DMS153 (cell line): ENCODE measurements around the gene PHACTR2.
"Not testable (repeated sequence)": the region's sequence is repeated elsewhere in the genome, so short reads cannot be mapped to it uniquely, and the experiment has no call there.

Source experiments
- DNase-seq: peaks from one replicate; lab custom pipeline; 2025; lab: John Stamatoyannopoulos, UW

PHACTR2 gene

GRCh38 chr6:143767433-143767832, 89.7 kb downstream of the PHACTR2 start:
- no peak for DNase-seq

GRCh38 chr6:143772116-143773086, 94.6 kb downstream of the PHACTR2 start:
- no peak for DNase-seq

- DNase-seq = no peak
Measured at GRCh38 chr6:143773506-143774150, 95.9 kb downstream of the PHACTR2 start.

- DNase-seq = no peak
Measured at GRCh38 chr6:143774347-143774746, 96.6 kb downstream of the PHACTR2 start.

- no peak for DNase-seq
Measured at GRCh38 chr6:143775336-143775735, 97.6 kb downstream of the PHACTR2 start.

GRCh38 chr6:143778926-143779325, 101.2 kb downstream of the PHACTR2 start:
- DNase-seq = no peak

- no peak for DNase-seq
Measured at GRCh38 chr6:143782481-143782880, 104.7 kb downstream of the PHACTR2 start.

GRCh38 chr6:143783077-143783476, 105.3 kb downstream of the PHACTR2 start:
- DNase-seq = no peak

GRCh38 chr6:143784316-143784715, 106.6 kb downstream of the PHACTR2 start:
- no peak for DNase-seq

GRCh38 chr6:143786371-143786770, 108.6 kb downstream of the PHACTR2 start:
- DNase-seq = not testable (repeated sequence)

GRCh38 chr6:143792402-143793279, 114.9 kb downstream of the PHACTR2 start:
- no peak for DNase-seq

GRCh38 chr6:143793280-143793619, 115.5 kb downstream of the PHACTR2 start:
- DNase-seq = no peak

GRCh38 chr6:143796551-143796950, 118.8 kb downstream of the PHACTR2 start:
- not testable (repeated sequence) for DNase-seq

GRCh38 chr6:143798487-143798886, 120.7 kb downstream of the PHACTR2 start:
- DNase-seq = not testable (repeated sequence)

GRCh38 chr6:143802833-143803565, 125.2 kb downstream of the PHACTR2 start:
- no peak for DNase-seq

GRCh38 chr6:143803769-143804568, 126.2 kb downstream of the PHACTR2 start:
- DNase-seq = no peak

GRCh38 chr6:143804835-143805239, 127.1 kb downstream of the PHACTR2 start:
- no peak for DNase-seq

GRCh38 chr6:143806282-143807102, 128.7 kb downstream of the PHACTR2 start:
- DNase-seq = no peak

- DNase-seq = no peak
Measured at GRCh38 chr6:143807103-143807772, 129.5 kb downstream of the PHACTR2 start.
